NB4 (cell line): Measurements from ENCODE around the gene MRNIP.
A peak's percentile ranks its signal among the peaks of the same experiment; 100 is the strongest.
"Not testable (repeated sequence)": the region's sequence is repeated elsewhere in the genome, so short reads cannot be mapped to it uniquely, and the experiment has no call there.

Experiments used
- DNase-seq: peaks from one replicate; pipeline ENCODE4 v3.0.0; 2010; ENCODE audit warnings: low read depth
- H3K4me3 ChIP-seq: one replicate; pipeline ENCODE4 v1.5.1; 2011; ENCODE audit warnings: mild to moderate bottlenecking, low read depth, low read length, moderate library complexity
- MAX ChIP-seq: IDR thresholded peaks from 2 replicates; pipeline ENCODE4 v1.6.1; 2011; ENCODE audit warnings: low read depth, low read length
- MYC ChIP-seq: IDR thresholded peaks from 2 replicates; pipeline ENCODE4 v1.6.1; 2011; ENCODE audit warnings: low read depth, low read length
- POLR2A ChIP-seq: IDR thresholded peaks from 2 replicates; pipeline ENCODE4 v1.6.1; 2011; ENCODE audit warnings: mild to moderate bottlenecking; ENCODE audit not compliant: insufficient read length; ENCODE audit errors: extremely low read depth
- TF ChIP-seq, protein P1 (sequence below): IDR thresholded peaks from one replicate; pipeline ENCODE4 v1.5.1; 2012; ENCODE audit warnings: low read depth, low read length

The MRNIP gene

DNA sequence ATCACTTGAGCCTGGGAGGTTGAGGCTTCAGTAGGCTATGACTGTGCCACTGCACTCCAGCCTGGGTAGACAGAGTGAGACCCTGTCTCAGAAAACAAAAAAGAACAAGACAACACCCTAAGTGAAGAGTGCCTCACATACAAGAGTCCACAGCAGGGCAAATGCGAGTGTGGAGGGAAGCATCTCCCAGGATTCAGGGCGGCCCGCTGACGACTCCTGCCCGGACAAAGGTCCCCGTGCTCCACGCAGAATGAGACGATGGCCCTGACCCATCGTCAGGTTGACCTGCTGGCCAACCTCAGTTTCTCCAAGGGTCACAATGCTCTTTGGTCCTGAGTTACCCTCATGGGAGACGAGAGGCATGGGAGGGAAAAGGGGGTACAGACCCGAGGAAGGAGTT, 18.3 kb downstream of the MRNIP start:
- no peak for DNase-seq
- H3K4me3 ChIP-seq: no peak overlapping the region
- TF ChIP-seq, protein P1, sequence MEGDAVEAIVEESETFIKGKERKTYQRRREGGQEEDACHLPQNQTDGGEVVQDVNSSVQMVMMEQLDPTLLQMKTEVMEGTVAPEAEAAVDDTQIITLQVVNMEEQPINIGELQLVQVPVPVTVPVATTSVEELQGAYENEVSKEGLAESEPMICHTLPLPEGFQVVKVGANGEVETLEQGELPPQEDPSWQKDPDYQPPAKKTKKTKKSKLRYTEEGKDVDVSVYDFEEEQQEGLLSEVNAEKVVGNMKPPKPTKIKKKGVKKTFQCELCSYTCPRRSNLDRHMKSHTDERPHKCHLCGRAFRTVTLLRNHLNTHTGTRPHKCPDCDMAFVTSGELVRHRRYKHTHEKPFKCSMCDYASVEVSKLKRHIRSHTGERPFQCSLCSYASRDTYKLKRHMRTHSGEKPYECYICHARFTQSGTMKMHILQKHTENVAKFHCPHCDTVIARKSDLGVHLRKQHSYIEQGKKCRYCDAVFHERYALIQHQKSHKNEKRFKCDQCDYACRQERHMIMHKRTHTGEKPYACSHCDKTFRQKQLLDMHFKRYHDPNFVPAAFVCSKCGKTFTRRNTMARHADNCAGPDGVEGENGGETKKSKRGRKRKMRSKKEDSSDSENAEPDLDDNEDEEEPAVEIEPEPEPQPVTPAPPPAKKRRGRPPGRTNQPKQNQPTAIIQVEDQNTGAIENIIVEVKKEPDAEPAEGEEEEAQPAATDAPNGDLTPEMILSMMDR: no peak
- TF ChIP-seq MAX: no peak
- TF ChIP-seq MYC: no peak
- no peak for TF ChIP-seq POLR2A

- no peak overlapping the region for H3K4me3 ChIP-seq
- TF ChIP-seq MAX (no peak), MYC (no peak), POLR2A (no peak)
- TF ChIP-seq, protein P1: no peak
- DNase-seq: no peak
Observed at GRCh38 chr5:179839328-179840256, 19.0 kb downstream of the MRNIP start.

GRCh38 chr5:179837076-179838011, 21.3 kb downstream of the MRNIP start:
- no peak for TF ChIP-seq POLR2A
- TF ChIP-seq, protein P1: no peak
- no peak for DNase-seq
- no peak overlapping the region for H3K4me3 ChIP-seq

DNA sequence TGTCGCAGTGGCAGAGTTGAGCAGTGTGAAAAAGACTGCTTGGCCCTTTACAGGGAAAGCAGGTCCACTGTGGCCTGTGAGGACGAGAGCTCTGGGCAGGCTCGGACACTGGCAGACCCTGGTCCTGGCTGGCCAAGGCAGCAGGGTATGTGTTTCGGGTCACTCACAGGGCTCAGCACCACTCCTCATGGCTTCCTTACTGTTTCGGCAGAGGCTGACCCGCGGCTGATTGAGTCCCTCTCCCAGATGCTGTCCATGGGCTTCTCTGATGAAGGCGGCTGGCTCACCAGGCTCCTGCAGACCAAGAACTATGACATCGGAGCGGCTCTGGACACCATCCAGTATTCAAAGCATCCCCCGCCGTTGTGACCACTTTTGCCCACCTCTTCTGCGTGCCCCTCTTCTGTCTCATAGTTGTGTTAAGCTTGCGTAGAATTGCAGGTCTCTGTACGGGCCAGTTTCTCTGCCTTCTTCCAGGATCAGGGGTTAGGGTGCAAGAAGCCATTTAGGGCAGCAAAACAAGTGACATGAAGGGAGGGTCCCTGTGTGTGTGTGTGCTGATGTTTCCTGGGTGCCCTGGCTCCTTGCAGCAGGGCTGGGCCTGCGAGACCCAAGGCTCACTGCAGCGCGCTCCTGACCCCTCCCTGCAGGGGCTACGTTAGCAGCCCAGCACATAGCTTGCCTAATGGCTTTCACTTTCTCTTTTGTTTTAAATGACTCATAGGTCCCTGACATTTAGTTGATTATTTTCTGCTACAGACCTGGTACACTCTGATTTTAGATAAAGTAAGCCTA, 22.2 kb downstream of the MRNIP start:
- DNase-seq: peak; percentile 51
- H3K4me3 ChIP-seq: no peak overlapping the region
- TF ChIP-seq MYC (no peak), MAX (no peak), POLR2A (no peak)
- TF ChIP-seq, protein P1: no peak

DNA sequence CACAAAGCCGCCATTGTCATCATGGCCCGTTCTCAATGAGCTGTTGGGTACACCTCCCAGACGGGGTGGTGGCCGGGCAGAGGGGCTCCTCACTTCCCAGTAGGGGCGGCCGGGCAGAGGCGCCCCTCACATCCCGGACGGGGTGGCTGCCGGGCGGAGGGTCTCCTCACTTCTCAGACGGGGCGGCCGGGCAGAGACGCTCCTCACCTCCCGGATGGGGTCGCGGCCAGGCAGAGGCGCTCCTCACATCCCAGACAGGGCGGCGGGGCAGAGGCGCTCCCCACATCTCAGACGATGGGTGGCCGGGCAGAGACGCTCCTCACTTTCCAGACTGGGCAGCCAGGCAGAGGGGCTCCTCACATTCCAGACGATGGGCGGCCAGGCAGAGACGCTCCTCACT, 23.7 kb downstream of the MRNIP start:
- not testable (repeated sequence) for DNase-seq, H3K4me3 ChIP-seq
